ENCODE results near the gene OAF.

OAF gene

GRCh38 chr11:120196826-120197225, 14.0 kb upstream of the OAF start:
- no peak overlapping the region for H3K9ac ChIP-seq (ENCODE audit: low read length)
- no peaks in the 10 kb centered on the region for H3K9me3 ChIP-seq (ENCODE audit: low read length)
- H3K27me3 ChIP-seq (ENCODE audit: control insufficient read depth in 1 of 2, insufficient read depth in 2 of 2, low read length in 2 of 2) = no peaks in the 10 kb centered on the region
- H3K36me3 ChIP-seq (ENCODE audit: insufficient read depth, low read length) = no peaks in the 10 kb centered on the region
- H3K4me3 ChIP-seq (ENCODE audit: low read depth in 1 of 2, low read length in 2 of 2) = no peak overlapping the region
- H3K27ac ChIP-seq (ENCODE audit: low read depth, low read length) = no peak overlapping the region
- no peaks in the 10 kb centered on the region for H3K4me1 ChIP-seq (ENCODE audit: insufficient read depth, low read length)

- no peaks in the 10 kb centered on the region for H3K27me3 ChIP-seq (ENCODE audit: control insufficient read depth in 1 of 2, insufficient read depth in 2 of 2, low read length in 2 of 2)
- H3K9ac ChIP-seq (ENCODE audit: low read length) = no peak overlapping the region
- no peaks in the 10 kb centered on the region for H3K36me3 ChIP-seq (ENCODE audit: insufficient read depth, low read length)
- H3K27ac ChIP-seq (ENCODE audit: low read depth, low read length) = no peak overlapping the region
- no peak overlapping the region for H3K4me3 ChIP-seq (ENCODE audit: low read depth in 1 of 2, low read length in 2 of 2)
- no peaks in the 10 kb centered on the region for H3K4me1 ChIP-seq (ENCODE audit: insufficient read depth, low read length)
- no peaks in the 10 kb centered on the region for H3K9me3 ChIP-seq (ENCODE audit: low read length)
Measured at GRCh38 chr11:120197251-120197891, 13.5 kb upstream of the OAF start.

- Histone ChIP-seq H3K27ac (ENCODE audit: low read depth, low read length) (no peak overlapping the region), H3K4me1 (ENCODE audit: insufficient read depth, low read length) (no peaks in the 10 kb centered on the region), H3K36me3 (ENCODE audit: insufficient read depth, low read length) (no peaks in the 10 kb centered on the region), H3K27me3 (ENCODE audit: control insufficient read depth in 1 of 2, insufficient read depth in 2 of 2, low read length in 2 of 2) (no peaks in the 10 kb centered on the region), H3K9me3 (ENCODE audit: low read length) (no peaks in the 10 kb centered on the region), H3K4me3 (ENCODE audit: low read depth in 1 of 2, low read length in 2 of 2) (no peak overlapping the region), H3K9ac (ENCODE audit: low read length) (no peak overlapping the region)
Measured at GRCh38 chr11:120197977-120198376, 12.9 kb upstream of the OAF start.

DNA sequence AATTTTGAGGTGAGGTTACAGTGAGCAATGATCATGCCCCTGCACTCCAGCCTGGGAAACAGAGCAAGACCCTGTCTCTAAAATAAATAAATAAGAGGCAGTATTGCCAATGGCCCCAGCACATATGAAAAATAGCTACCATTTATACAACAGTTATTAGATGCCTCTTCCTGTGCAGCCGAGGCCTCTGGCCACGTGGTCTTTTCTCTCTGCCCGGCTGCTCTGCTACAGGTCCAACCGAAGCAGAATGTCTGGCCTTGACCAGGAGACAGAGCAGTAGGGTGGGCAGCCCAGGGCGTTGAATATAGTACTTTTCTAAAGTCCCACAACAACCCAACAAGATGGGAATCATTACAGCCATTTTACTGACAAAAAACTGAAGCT, 12.4 kb upstream of the OAF start:
- Histone ChIP-seq H3K4me3 (ENCODE audit: low read depth in 1 of 2, low read length in 2 of 2) (no peak overlapping the region), H3K27ac (ENCODE audit: low read depth, low read length) (no peak overlapping the region), H3K27me3 (ENCODE audit: control insufficient read depth in 1 of 2, insufficient read depth in 2 of 2, low read length in 2 of 2) (no peaks in the 10 kb centered on the region), H3K9me3 (ENCODE audit: low read length) (no peaks in the 10 kb centered on the region), H3K36me3 (ENCODE audit: insufficient read depth, low read length) (no peaks in the 10 kb centered on the region), H3K4me1 (ENCODE audit: insufficient read depth, low read length) (no peaks in the 10 kb centered on the region), H3K9ac (ENCODE audit: low read length) (no peak overlapping the region)

DNA sequence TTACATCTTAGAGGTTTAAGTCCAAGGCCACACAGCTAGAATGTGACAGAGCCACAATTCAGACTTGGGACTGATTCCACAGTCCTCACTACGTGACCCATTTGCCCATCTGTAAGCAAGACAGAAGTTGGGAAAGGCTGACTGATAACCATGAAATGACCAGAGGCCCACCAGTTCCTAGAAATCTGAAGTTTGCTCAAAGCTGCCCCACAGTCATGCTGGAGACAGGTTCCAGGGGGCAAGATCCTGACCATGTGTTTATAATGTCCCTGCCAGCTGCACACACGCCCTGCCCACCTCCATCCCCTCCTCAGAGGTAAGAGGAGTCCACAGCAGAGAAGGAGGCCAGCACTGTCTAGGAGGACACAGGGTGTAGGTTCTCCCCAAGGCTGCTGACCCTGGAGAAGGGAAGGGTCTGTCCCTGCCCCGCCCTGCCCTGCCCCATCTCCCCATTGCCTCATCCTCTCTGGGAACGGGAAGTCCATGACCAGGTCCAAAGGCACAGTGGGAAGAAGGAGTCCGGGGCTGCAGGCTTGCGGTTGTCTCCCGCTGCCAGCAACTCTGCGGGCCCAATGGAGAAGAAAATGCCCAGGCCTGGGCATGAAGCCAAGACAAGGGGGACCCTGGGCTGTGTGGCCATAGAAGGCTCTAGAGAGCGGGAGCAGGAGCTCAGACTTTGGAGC, 11.9 kb upstream of the OAF start:
- Histone ChIP-seq H3K36me3 (ENCODE audit: insufficient read depth, low read length) (no peaks in the 10 kb centered on the region), H3K27ac (ENCODE audit: low read depth, low read length) (no peak overlapping the region), H3K4me3 (ENCODE audit: low read depth in 1 of 2, low read length in 2 of 2) (no peak overlapping the region), H3K27me3 (ENCODE audit: control insufficient read depth in 1 of 2, insufficient read depth in 2 of 2, low read length in 2 of 2) (no peaks in the 10 kb centered on the region), H3K9ac (ENCODE audit: low read length) (no peak overlapping the region), H3K9me3 (ENCODE audit: low read length) (no peaks in the 10 kb centered on the region), H3K4me1 (ENCODE audit: insufficient read depth, low read length) (no peaks in the 10 kb centered on the region)

- H3K36me3 ChIP-seq (ENCODE audit: insufficient read depth, low read length) = no peaks in the 10 kb centered on the region
- no peak overlapping the region for H3K4me3 ChIP-seq (ENCODE audit: low read depth in 1 of 2, low read length in 2 of 2)
- no peaks in the 10 kb centered on the region for H3K4me1 ChIP-seq (ENCODE audit: insufficient read depth, low read length)
- no peaks in the 10 kb centered on the region for H3K27me3 ChIP-seq (ENCODE audit: control insufficient read depth in 1 of 2, insufficient read depth in 2 of 2, low read length in 2 of 2)
- no peak overlapping the region for H3K27ac ChIP-seq (ENCODE audit: low read depth, low read length)
- H3K9me3 ChIP-seq (ENCODE audit: low read length) = no peaks in the 10 kb centered on the region
- no peak overlapping the region for H3K9ac ChIP-seq (ENCODE audit: low read length)
Measured at GRCh38 chr11:120199613-120200012, 11.2 kb upstream of the OAF start.

GRCh38 chr11:120200677-120201076, 10.2 kb upstream of the OAF start:
- no peaks in the 10 kb centered on the region for H3K27me3 ChIP-seq (ENCODE audit: control insufficient read depth in 1 of 2, insufficient read depth in 2 of 2, low read length in 2 of 2)
- no peak overlapping the region for H3K4me3 ChIP-seq (ENCODE audit: low read depth in 1 of 2, low read length in 2 of 2)
- no peaks in the 10 kb centered on the region for H3K9me3 ChIP-seq (ENCODE audit: low read length)
- no peaks in the 10 kb centered on the region for H3K36me3 ChIP-seq (ENCODE audit: insufficient read depth, low read length)
- H3K27ac ChIP-seq (ENCODE audit: low read depth, low read length) = no peak overlapping the region
- no peak overlapping the region for H3K9ac ChIP-seq (ENCODE audit: low read length)
- H3K4me1 ChIP-seq (ENCODE audit: insufficient read depth, low read length) = no peaks in the 10 kb centered on the region

GRCh38 chr11:120201653-120202052, 9.2 kb upstream of the OAF start:
- Histone ChIP-seq H3K27me3 (ENCODE audit: control insufficient read depth in 1 of 2, insufficient read depth in 2 of 2, low read length in 2 of 2) (no peaks in the 10 kb centered on the region), H3K9ac (ENCODE audit: low read length) (no peak overlapping the region), H3K4me1 (ENCODE audit: insufficient read depth, low read length) (no peaks in the 10 kb centered on the region), H3K27ac (ENCODE audit: low read depth, low read length) (no peak overlapping the region), H3K4me3 (ENCODE audit: low read depth in 1 of 2, low read length in 2 of 2) (no peak overlapping the region), H3K36me3 (ENCODE audit: insufficient read depth, low read length) (no peaks in the 10 kb centered on the region), H3K9me3 (ENCODE audit: low read length) (no peaks in the 10 kb centered on the region)

DNA sequence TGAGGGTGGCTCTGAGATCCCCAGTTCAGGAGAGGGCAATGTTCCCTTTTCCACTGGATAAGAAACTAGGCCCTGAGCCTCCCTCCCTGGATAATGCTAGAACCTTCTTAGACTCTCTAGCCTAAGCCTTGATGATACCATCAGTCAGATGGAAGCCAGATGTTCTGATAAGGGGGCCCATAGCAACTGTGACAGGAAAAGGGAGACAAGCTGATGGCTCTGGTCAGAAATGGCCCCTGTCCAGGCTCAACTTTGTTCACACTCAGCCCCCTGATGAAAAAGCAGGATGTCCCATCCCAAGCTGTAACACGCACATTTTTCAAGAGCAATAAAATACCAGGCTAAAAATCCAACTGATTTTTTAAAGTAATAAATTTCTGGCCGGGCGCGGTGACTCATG, 7.2 kb upstream of the OAF start:
- no peaks in the 10 kb centered on the region for H3K36me3 ChIP-seq (ENCODE audit: insufficient read depth, low read length)
- H3K9ac ChIP-seq (ENCODE audit: low read length) = no peak overlapping the region
- no peaks in the 10 kb centered on the region for H3K4me1 ChIP-seq (ENCODE audit: insufficient read depth, low read length)
- H3K9me3 ChIP-seq (ENCODE audit: low read length) = no peaks in the 10 kb centered on the region
- H3K4me3 ChIP-seq (ENCODE audit: low read depth in 1 of 2, low read length in 2 of 2) = no peak overlapping the region
- no peaks in the 10 kb centered on the region for H3K27me3 ChIP-seq (ENCODE audit: control insufficient read depth in 1 of 2, insufficient read depth in 2 of 2, low read length in 2 of 2)
- no peak overlapping the region for H3K27ac ChIP-seq (ENCODE audit: low read depth, low read length)

GRCh38 chr11:120205596-120206161, 5.2 kb upstream of the OAF start:
- no peaks in the 10 kb centered on the region for H3K36me3 ChIP-seq (ENCODE audit: insufficient read depth, low read length)
- peaks cover 9% of the 10 kb centered on the region for H3K4me1 ChIP-seq (ENCODE audit: insufficient read depth, low read length)
- no peak overlapping the region for H3K27ac ChIP-seq (ENCODE audit: low read depth, low read length)
- H3K9ac ChIP-seq (ENCODE audit: low read length) = no peak overlapping the region
- H3K27me3 ChIP-seq (ENCODE audit: control insufficient read depth in 1 of 2, insufficient read depth in 2 of 2, low read length in 2 of 2) = no peaks in the 10 kb centered on the region
- no peaks in the 10 kb centered on the region for H3K9me3 ChIP-seq (ENCODE audit: low read length)
- no peak overlapping the region for H3K4me3 ChIP-seq (ENCODE audit: low read depth in 1 of 2, low read length in 2 of 2)

- Histone ChIP-seq H3K36me3 (ENCODE audit: insufficient read depth, low read length) (no peaks in the 10 kb centered on the region), H3K27ac (ENCODE audit: low read depth, low read length) (no peak overlapping the region), H3K4me3 (ENCODE audit: low read depth in 1 of 2, low read length in 2 of 2) (no peak overlapping the region), H3K9me3 (ENCODE audit: low read length) (no peaks in the 10 kb centered on the region), H3K27me3 (ENCODE audit: control insufficient read depth in 1 of 2, insufficient read depth in 2 of 2, low read length in 2 of 2) (peaks cover 0 to 6% of the 10 kb centered on the region in 2 donors), H3K9ac (ENCODE audit: low read length) (no peak overlapping the region), H3K4me1 (ENCODE audit: insufficient read depth, low read length) (peaks cover 9% of the 10 kb centered on the region)
Measured at GRCh38 chr11:120207512-120207911, 3.3 kb upstream of the OAF start.

DNA sequence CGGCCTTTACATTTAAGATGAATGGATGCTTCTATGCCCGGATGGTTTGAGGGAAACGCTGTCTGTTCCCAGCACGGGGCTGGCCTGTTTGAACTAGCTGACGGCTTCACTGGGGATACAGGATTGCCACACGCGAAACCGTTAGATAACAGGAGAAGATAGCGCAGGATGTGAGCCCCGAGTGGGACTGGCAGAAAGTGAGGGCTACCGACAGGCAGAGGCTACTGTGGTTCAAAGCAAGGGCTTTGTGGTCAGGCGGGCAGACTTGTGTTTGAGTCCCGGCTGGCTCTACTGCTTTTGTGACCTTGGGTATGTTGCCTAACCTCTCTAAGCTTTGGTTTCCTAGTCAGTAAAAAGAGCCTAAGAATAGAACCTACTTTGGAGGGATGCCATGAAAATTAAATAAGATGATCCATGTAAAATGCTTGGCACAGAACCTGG, 2.8 kb upstream of the OAF start:
- Histone ChIP-seq H3K4me1 (ENCODE audit: insufficient read depth, low read length) (peaks cover 9% of the 10 kb centered on the region), H3K27me3 (ENCODE audit: control insufficient read depth in 1 of 2, insufficient read depth in 2 of 2, low read length in 2 of 2) (peaks cover 0 to 6% of the 10 kb centered on the region in 2 donors), H3K9me3 (ENCODE audit: low read length) (no peaks in the 10 kb centered on the region), H3K27ac (ENCODE audit: low read depth, low read length) (no peak overlapping the region), H3K4me3 (ENCODE audit: low read depth in 1 of 2, low read length in 2 of 2) (no peak overlapping the region), H3K9ac (ENCODE audit: low read length) (no peak overlapping the region), H3K36me3 (ENCODE audit: insufficient read depth, low read length) (no peaks in the 10 kb centered on the region)

All from muscle layer of colon (tissue), 2 donors.